SK-MEL-5 (cell line): ENCODE measurements around the gene OAF. TPM values are rescaled to one million over a fixed set of nuclear protein-coding genes. Genes with fewer than 3 reads are reported as not detected.
"Not testable (repeated sequence)": the region's sequence is repeated elsewhere in the genome, so short reads cannot be mapped to it uniquely, and the experiment has no call there.

ENCODE experiments used
- DNase-seq: peaks from one replicate; pipeline ENCODE4 v3.0.0-alpha.2; 2016; ENCODE audit warnings: low read depth, low spot score
- in situ Hi-C: cut with HindIII; loops from 2 replicates; pipeline ENCODE4 v1.10.0; 2016; ENCODE audit warnings: low sequenced_read_pairs, high pct_unique_total_duplicates, low pct_unique_long_range_greater_than_20kb
- total RNA-seq: library from RNA; depleted of rRNA; stranded (reverse); fragments of >200 nt; shearing (Covaris generic); gene quantifications from 2 replicates; pipeline ENCODE4 v1.2.3, GENCODE V29; 2014

Gene OAF
- total RNA-seq, 1 experiment from 2014 or later = 82.5 TPM

DNA sequence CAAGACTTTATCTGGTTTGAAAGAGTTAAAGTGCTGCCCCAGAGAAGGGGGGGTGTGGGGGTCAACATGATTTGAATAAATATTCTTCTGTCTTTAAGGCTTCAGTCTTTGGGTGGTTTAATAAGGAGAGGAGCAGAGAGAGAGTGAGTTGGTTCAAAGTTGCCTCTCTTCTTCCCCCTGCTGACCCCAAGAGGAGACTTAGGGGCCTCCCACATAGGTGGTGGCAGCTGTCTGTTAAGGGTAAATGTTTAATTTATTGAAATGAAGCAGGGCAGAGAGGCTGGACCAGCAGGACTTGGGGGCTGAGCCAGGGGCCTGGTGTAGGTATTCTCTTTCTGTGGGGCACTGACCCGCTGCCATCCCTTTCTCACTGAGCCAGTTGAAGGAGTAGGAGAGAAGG lies 34.6 kb downstream of the OAF start:
- DNase-seq = no peak
- in situ Hi-C loops = no loop called here

- no peak for DNase-seq
- in situ Hi-C loops = no loop called here
These were observed 37.9 kb downstream of the OAF start for GRCh38 chr11:120248551-120249278.

DNA sequence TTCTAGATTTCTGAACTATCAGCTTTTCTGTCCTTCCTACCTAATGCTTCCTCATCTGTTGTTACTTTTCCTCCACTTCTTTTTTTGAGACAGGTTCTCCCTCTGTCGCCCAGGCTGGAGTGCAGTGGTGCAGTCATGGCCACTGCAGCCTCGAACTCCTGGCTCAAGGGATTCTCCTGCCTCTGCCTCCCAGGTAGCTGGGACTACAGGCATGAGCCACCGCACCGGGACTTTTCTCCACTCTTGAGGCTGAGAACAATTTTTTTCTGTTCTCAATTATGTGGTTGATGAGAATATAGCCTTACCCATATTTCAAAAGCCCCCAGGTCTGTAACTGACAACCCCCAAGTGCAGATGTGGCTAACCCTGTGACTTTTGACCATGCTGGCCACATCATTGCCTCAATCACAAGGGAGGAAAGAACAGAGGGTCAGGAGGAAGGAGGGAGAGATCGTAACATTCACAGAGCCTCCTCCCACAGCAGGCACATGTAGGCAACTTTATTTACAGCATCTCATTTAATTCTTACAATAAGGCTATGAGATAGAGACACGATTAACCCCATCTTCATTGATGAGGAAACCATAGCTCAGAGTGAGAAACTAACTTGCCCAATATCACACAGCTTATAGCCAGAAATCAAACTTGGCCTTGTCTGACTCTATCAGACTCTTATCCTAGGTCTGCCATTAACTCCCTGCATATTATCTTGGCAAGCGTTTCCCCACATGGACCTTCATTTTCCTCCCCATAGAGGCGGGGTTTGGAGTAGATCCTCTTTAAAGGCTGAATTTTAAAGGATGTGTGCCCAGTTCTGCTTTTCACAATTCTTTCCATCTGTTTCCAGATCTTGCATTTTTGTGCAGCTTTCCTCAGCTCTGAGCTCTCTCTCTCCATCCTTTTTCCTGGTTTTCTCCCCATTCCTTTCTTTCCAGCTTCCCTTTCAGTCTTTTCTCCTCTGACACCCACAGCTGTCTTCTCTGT lies 38.7 kb downstream of the OAF start:
- in situ Hi-C loops = no loop called here
- DNase-seq = no peak

GRCh38 chr11:120253377-120253776 lies 42.5 kb downstream of the OAF start:
- in situ Hi-C loops, DNase-seq: not testable (repeated sequence)

DNA sequence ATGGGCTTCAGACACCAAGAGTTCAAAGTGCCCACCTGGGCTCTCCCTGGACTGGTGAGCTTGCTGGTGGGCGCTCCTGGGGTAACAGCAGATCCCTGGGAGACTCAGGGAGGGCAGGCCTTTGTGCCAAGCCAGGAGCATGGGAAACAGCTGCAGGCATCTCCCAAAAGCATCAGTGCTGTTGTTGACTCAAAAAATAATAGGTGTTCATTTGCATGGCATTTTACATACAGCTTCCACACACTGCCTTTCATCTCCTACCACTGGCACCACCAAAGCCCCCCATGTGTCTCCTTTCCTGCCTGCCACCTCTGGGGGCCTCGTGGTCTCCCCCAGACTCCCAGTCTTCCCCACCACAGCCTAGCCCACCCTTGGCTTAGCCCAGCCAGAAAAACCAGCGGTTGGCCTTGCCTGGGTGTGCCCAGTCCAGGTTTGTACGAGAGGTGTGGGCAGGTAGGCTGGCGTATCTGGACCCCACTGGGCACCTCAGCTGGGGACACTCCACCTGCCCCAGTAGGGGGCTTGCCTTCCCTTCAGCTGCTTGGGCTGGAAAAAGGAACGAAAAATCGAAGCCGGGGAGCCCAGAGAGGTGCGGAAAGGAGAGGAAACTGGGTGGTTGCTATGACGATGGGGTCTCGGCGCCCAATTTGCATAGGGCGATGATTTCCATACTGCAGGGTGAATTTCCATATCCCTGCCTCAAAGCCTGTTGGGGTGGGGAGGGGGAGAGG lies 44.1 kb downstream of the OAF start:
- no peak for DNase-seq
- in situ Hi-C loops = no loop called here

DNA sequence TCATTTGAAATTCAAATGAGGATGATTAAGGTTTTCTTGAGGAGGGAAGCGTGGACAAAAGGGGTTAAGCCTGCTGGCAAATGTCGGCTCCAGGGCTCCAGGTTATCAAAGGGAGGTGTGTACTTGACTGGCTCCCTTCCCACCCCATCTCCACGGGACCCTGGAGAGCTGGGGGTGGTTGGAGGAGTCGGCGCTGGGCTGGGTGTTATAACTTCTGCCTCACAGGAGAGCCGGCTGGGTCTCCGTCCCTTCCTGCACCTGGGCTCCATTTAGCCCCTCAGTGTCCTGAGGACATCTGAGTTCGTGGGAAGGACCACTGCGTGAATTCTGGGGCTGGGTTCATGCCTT lies 44.7 kb downstream of the OAF start:
- in situ Hi-C loops = no loop called here
- no peak for DNase-seq

GRCh38 chr11:120256178-120256577 lies 45.3 kb downstream of the OAF start:
- in situ Hi-C loops = no loop called here
- no peak for DNase-seq

GRCh38 chr11:120256779-120257178 lies 45.9 kb downstream of the OAF start:
- no peak for DNase-seq
- in situ Hi-C loops = no loop called here

DNA sequence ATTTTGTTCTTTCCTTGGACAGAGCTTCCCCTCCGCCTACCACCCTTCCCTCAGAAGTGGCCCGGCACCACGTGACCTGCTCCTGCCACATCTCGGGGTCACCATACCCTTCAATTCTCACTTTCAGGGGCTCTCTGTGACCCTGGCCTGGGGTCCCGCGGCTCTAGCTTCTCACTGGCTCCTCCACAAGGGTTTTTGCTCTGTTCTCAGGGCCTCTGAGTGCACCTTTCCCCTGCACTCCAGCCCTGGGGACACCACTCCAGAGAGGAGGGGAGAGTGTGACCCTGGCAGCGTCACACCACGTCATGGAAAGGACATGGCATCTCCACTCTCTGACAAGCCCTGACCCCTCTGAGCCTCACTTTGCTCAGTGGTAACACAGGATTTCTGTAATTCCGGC lies 46.5 kb downstream of the OAF start:
- no peak for DNase-seq
- in situ Hi-C loops = no loop called here

DNA sequence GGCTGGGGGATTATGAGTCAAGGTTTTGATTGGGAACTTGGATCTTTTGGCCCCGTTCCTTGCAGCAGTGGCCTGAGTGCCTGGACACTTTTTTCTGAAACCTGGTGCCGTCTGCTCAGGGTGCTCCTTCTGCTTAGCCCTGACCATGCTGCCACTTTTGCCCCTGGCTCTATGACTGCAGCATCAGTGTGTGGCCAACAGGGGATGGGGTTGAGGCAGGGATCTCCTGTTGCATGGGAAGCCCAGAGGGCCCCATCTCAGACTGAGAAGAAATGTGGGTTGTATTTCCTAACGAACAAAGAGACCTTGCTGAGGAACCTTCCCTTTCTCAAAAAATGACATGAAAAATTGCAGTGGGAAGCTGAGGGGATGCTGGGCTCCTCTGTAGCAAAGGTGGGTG lies 47.8 kb downstream of the OAF start:
- in situ Hi-C loops = no loop called here
- no peak for DNase-seq

GRCh38 chr11:120259241-120259640 lies 48.4 kb downstream of the OAF start:
- in situ Hi-C loops = no loop called here
- DNase-seq = no peak

GRCh38 chr11:120259988-120260565 lies 49.2 kb downstream of the OAF start:
- in situ Hi-C loops = no loop called here

DNA sequence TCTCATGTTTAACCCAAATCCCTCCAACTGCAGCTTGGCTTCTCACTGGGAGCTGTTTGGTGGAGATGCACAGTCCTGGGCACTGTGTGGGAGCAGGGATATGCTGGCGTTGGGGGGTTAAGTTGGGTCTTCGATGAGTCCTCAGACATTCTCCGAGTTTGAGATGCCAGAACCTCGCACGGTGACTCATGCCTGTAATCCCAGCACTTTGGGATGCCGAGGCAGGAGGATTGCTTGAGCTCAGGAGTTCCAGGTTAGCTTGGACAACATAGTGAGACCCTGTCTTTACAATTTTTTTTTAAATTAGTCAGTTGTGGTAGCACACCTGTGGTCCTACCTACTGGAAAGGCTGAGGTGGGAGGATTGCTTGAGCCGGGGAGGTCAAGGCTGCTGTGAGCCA lies 49.8 kb downstream of the OAF start:
- no peak for DNase-seq
- in situ Hi-C loops = no loop called here

More at GRCh38 chr11:120259988-120260565, 49.2 kb downstream of the OAF start:
- no peak for DNase-seq

- DNase-seq = no peak
- in situ Hi-C loops = no loop called here
These were observed 50.5 kb downstream of the OAF start for GRCh38 chr11:120261321-120261720.

DNA sequence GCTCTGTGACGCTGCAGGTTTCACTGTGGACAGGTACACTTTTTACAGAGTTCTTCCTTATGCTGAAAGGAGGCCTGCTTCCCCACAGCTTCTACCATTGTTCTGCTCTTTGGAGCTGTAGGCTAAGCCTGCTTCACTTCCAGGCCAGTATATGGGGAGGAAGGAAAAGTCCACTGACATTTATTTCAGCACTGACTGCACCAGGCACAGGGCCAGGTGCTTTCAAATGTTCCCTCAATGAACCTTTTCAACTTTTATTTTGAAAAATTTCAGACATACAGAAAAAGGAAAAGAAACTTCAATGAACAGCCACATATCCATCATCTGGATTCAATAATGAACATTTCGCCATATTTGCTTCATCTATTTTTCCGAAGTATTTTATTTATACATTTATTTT lies 51.1 kb downstream of the OAF start:
- no peak for DNase-seq
- in situ Hi-C loops = no loop called here

DNA sequence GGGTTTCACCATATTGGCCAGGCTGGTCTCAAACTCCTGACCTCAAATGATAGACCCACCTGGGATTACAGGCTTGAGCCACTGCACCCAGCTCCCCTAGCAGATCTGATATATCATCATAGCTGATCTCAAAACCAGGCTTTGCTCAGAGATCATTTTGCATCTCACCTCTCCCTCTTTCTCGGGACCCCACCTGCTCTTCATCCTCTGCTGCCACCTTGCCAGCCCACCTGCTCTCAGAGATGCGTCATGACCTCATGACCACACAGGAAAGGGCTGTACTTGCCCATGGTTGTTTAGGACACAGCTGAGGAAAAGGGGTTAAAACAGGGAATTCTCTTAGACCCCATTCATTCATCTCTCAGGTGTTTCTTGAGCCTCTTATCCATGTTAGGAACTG lies 56.5 kb downstream of the OAF start:
- in situ Hi-C loops = no loop called here
- no peak for DNase-seq

DNA sequence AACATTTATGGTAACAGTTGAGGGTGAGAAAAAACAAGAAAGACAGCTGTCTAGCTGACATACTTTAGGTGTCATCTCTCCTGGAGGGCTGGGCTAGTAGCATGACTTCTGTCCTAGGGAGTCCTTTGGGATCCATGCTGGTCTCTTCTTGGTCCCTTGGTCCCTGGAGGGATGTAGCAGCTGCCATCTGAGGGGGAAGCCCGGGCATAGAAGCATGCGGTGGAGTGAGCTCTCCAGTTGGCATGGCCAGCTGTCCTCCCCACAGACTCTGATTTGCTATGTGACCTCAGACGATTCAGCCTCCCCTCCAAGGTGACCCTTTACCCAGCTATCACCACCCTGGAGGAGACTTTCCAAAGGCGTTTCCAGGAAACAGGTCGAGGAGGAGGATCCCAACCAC lies 57.9 kb downstream of the OAF start:
- in situ Hi-C loops = no loop called here
- no peak for DNase-seq

DNA sequence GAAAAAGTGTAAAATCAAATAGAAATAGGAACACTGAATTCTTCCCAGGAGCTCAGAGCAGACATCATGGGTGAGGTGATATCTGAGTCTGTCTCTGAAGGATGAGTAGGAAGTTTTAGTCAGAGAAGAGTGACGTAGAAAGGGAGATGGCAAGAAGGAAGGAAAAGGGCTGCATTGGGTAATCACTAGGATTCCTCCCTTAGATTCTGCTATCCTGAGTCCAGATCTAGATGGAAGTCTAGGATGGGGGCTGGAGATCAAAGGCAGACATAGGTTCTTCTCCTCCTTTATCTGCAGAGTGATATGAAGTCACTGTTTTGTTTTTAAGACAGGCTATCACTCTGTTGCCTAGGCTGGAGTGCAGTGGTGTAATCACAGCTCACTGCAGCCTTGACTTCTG lies 59.6 kb downstream of the OAF start:
- in situ Hi-C loops = no loop called here
- DNase-seq = no peak
